ENCODE data around the gene TRIP10. TPM values are rescaled to one million over a fixed set of nuclear protein-coding genes. Genes with fewer than 3 reads are reported as not detected.

TRIP10 gene
- total and polyA plus RNA-seq, 10 of the 15 experiments (the other 5 are each of a cell fraction or from before 2014, with no cell fraction given), result 0.79 to 54.5 (median 32.5) TPM

- peak; percentile 90 for TF ChIP-seq NR2F1 (conservative IDR thresholded peaks at IDR 0.05)
- no peak for TF ChIP-seq FOS (IDR thresholded peaks at IDR 0.05; ENCODE audit: borderline replicate concordance, extremely low read depth, insufficient read length)
- peak; percentile 35 to 76; a peak in 3 of 4 replicates for TF ChIP-seq SRF (IDR thresholded peaks at IDR 0.05; ENCODE audit: low read depth in 2 of 2, low read length in 2 of 2)
- TF ChIP-seq E4F1 (IDR thresholded peaks at IDR 0.05; ENCODE audit: borderline replicate concordance, partially characterized antibody), result no peak
- TF ChIP-seq MYC (IDR thresholded peaks at IDR 0.05; ENCODE audit: insufficient read depth, insufficient read length, insufficient replicate concordance, low read length, severe bottlenecking), result peak; percentile 57
- no peak for TF ChIP-seq PAX8 (IDR thresholded peaks at IDR 0.05)
- TF ChIP-seq SIN3A (IDR thresholded peaks at IDR 0.05; ENCODE audit: low read depth, low read length), result no peak
- TF ChIP-seq NRF1 (conservative IDR thresholded peaks at IDR 0.05; ENCODE audit: low read depth, low read length), result 0 out of 2 replicates have a peak, but pooled peaks have one; percentile 11
- no peak for TF ChIP-seq CHD1 (IDR thresholded peaks at IDR 0.05; ENCODE audit: low read depth, low read length)
- TF ChIP-seq POU2F2 (IDR thresholded peaks at IDR 0.05; ENCODE audit: borderline replicate concordance, low read depth, low read length), result no peak
- TF ChIP-seq E2F4 (IDR thresholded peaks at IDR 0.05; ENCODE audit: low read depth, low read length), result no peak
- TF ChIP-seq SPI1 (IDR thresholded peaks at IDR 0.05; ENCODE audit: borderline replicate concordance, insufficient read depth, low read depth, low read length), result no peak
- peak; percentile 78 for TF ChIP-seq TBL1XR1 (IDR thresholded peaks at IDR 0.05; ENCODE audit: low read depth, low read length)
- peak; percentile 48 for TF ChIP-seq SMAD1 (IDR thresholded peaks at IDR 0.05; ENCODE audit: low read depth, partially characterized antibody)
- no peak for TF ChIP-seq NFIC (IDR thresholded peaks at IDR 0.05; ENCODE audit: low read depth, low read length)
- TF ChIP-seq ATF7 (IDR thresholded peaks at IDR 0.05; ENCODE audit: low read depth), result peak; percentile 62
- TF ChIP-seq IKZF1 (conservative IDR thresholded peaks at IDR 0.05), result peak; percentile 70
- TF ChIP-seq CHD4 (IDR thresholded peaks at IDR 0.05), result no peak
Measured at GRCh38 chr19:6767357-6768235, 28.1 kb downstream of the TRIP10 start, which contains the start of gene SH2D3A (continued).

Data from GM12878 (cell line).